CD4-positive, alpha-beta T cell treated with Interleukin-15 for 4 hours (primary cell): ENCODE results near the gene OPCML.

ENCODE experiments used
- DNase-seq: peaks from one replicate; pipeline ENCODE4 v3.0.0-alpha.2; 2020; ENCODE audit warnings: low spot score

Gene OPCML

DNA sequence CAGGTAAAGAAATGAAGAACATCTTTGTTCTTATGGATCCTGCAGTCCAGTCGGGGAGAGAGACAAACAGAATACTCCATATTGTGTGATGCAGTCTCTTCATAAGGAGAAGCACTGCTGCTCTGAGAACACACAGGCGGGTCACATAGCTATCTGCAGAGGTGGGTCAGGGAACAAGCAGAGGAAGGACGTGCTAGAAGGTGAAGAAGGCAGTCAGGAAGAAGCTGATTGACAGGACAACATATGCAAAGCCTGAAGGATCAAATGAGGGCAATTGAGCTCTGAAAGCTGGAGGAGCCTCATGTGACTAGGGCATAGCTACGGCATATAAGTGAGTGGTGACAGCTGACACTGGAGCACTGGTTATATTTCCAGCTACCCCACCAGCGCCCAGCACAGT, 122.5 kb downstream of the OPCML start:
- DNase-seq, result no peak

- no peak for DNase-seq
These were observed 123.4 kb downstream of the OPCML start for GRCh38 chr11:133408936-133409335.

- no peak for DNase-seq
These were observed 123.9 kb downstream of the OPCML start for GRCh38 chr11:133408402-133408801.

DNA sequence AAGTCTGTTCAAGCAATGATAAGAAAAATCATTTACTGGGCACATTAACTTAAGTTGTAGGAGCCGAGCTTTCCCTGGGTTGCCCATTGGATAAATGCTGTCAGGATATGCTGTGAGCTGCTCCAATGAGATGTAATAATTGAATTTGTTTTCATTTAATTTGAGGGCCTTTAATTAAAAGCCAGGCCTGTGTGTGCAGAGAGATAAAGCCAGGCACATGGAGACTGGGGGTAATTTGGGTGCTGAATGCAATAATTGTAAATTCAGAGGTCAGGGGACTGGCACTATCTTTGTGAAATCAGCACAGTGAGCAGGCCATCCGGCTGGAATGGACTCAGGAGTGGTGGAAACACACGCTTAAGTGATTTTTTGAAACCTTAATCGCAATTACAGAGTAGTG, 125.8 kb downstream of the OPCML start:
- no peak for DNase-seq

DNA sequence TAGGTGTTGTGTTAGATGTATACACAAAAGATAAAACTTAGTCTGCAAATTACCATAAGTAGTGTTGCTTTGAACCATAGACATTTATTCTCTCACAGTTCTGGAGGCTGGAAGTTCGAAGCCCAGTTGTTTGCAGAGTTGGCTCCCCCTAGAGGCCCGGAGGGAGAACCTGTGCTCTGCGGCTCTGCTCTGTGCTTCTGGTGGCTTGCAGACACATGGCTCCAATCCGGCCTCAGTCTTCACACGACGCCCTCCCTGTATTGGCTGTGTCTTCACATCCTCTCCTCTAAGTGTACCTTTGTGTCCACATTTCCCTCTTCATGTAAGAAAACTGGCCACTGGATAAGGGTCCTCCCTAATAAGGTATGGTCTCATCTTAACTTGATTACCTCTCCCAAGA, 128.4 kb downstream of the OPCML start:
- no peak for DNase-seq

DNA sequence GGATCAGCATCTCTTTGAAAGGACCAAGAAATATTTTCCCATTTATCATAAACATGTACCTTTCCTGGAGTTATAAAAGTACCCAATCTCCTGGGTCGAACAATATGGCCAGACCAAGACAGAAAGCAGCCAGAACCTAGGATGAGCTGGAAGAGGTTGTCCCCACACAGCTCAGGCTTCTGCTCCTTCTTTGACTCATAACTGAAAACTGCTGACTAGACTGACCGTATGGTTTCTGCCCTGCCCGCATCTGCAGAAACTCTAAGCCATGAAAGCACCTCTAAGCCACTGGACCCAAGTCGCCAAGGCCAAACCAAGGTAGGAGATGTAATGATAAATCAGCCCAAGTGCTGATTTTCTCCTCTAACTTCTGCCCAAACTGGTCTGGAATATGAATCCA, 129.8 kb downstream of the OPCML start:
- DNase-seq, result no peak

- no peak for DNase-seq
These were observed 132.3 kb downstream of the OPCML start for GRCh38 chr11:133399855-133400625.

GRCh38 chr11:133399294-133399693, 133.0 kb downstream of the OPCML start:
- DNase-seq, result no peak

DNA sequence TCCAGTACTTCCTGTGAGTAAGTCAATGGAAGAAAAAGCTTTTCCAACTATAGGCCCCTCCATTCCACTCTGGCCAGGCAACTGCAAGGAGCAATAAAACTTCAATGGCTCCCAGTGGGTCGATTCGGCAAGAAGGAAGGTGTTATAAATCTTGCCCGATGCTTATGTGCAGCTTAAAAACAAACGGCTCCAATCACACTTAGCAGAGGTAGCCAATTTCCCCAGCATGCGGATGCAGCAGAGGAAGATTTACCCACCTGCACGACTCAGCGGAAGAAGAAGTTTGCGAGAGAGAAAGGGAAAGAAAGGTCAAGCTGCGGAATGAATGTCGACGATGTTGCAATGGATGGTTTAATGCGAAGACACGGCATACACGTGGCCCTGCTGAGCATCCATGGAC, 141.5 kb downstream of the OPCML start:
- no peak for DNase-seq

GRCh38 chr11:133388975-133389568, 143.2 kb downstream of the OPCML start:
- DNase-seq, result no peak

DNA sequence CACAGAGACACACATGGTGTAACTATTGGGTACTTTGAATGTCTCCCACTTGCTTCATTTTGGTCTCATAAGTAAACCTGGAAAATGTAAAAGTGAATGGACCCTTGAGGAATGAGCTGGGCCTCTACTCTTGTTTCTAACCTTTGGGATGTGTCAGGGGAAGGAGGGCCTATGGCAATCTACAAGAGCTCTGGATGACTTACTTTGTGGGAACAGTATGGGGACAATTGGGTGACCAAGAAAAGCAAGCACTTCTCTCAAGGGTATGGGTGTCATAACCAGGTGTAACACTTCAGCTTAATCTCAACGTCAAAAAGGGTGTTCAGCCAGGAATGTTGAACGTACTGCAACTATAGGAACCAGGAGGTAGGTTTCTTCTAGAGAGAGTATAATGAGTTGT, 144.0 kb downstream of the OPCML start:
- no peak for DNase-seq

DNA sequence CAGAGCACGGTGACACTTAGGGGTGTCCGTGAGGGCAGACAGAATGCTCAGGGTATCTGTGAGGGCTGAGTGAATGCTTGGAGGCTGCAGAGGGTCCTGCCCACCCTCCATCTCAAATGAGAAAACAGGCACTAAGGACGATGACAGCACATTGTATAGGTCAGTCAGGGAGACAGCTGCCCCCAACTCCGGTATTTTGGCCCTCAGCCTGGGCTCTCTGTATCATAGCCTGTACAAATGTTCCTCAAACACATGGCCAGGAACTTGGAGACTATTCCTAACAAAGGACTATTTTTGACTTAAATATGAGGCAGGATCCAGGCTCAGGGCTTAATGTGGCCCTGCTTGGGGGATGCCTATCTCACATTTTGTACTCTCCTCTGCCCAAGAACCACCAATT, 145.4 kb downstream of the OPCML start:
- DNase-seq, result no peak

DNA sequence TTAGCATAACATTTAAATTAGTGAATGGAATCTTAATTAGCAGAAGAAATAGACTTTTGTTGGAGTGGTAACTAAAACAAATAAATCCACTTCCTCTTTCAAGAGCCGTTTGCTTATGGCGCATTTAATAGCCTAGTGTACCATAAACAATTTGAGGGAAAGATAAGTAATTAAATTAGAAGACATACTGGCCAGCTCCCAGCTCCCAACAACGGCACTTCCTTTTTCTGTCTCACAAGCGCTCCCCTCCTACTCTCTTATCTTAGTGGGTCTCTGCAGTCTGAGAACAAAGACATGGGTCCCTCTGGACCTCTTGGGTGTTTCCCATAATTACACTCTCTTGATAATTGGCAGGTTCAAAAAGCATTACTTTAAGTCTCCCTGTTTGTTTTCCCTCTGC, 146.0 kb downstream of the OPCML start:
- DNase-seq, result no peak

GRCh38 chr11:133385781-133386180, 146.5 kb downstream of the OPCML start:
- DNase-seq, result no peak

DNA sequence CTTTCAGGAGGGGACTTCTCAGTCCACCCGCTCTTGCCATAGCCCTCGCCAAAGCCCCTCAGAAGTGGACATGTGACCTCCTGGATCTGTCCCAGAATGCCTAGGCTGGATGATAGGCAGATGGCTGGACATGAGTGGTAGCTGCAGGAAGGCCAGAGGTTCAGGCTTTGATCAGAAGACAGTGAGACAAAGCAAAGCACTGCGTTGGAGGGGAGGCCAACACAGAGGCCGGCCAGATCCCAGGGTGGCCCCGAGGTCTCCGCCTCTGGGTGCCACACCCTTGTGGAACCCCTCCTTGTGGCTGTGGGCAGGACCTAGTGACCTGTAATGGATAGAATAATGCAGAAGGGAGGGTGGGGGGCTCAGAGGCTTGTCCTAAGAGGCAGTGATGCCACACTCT, 147.6 kb downstream of the OPCML start:
- DNase-seq, result no peak

GRCh38 chr11:133383689-133384088, 148.6 kb downstream of the OPCML start:
- no peak for DNase-seq

- DNase-seq, result no peak
These were observed 149.1 kb downstream of the OPCML start for GRCh38 chr11:133383201-133383600.

DNA sequence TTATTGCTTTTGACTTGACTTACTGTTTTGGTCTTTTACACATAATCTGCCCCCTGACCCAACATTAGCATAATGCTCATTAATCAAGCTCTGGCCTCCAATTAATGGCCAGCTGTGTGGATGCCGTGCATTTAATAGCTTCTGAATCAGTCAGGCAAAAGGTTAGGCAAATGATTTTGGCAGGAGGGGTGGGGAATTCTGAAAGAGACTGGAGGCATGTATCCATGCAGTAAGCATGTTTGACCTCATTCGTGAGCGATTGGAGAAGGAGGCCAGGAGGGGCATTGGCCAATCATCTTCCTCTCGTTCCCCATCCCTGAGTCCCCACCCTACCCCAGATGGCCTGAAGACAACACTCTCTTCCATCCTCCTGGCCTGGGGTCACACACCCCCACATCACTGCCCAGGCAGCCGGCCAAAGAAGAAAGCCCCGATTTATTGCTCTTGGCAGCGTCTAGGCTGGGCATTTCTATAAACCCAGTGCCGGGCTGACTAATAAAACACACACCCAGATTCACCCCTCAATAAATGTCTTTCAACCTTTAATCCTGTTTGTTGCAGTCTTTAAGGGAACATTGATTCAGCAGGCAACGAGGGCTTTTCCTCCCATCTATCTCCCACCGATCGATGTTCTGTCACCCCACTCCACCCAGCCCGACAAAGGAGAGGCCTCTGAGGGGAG, 150.0 kb downstream of the OPCML start:
- no peak for DNase-seq

DNA sequence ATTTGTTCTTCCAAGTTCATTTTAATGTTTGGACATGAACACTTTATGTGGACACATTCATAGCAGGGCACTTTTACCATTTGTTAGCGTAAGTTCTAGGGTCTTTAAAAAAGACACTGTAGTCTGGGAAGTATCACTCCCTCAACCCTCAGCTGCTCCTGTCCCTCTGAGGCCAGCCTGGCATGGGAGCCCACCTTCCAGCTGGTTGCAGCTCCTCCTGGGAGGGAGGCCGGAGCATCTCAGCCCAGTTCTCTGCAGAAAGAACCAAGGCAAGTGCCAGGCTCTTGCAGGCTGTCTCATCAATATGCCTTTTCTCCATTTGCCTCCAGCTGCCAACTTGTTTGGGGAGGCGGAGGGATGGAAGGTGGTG, 150.6 kb downstream of the OPCML start:
- DNase-seq, result no peak

- no peak for DNase-seq
These were observed 166.2 kb downstream of the OPCML start for GRCh38 chr11:133366147-133366546.

DNA sequence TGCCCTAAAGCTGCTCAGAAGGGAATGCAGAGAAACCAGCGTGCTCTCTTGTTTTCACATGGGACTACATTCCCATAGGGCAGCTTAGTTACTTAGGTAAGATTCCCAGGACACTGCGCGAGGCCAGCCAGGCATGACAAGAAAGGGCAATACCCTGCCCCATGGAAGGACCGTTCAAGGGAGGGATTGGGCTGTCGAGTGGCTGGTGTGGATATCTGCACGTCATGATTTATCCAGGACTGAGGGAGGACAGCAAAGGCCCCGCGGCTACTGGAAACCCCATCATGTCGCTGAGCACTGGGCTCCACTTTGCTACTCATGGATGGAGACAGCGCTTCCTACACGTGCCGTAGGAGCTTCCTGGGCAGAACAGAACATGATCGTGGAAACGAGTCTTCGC, 169.4 kb downstream of the OPCML start:
- DNase-seq, result no peak

DNA sequence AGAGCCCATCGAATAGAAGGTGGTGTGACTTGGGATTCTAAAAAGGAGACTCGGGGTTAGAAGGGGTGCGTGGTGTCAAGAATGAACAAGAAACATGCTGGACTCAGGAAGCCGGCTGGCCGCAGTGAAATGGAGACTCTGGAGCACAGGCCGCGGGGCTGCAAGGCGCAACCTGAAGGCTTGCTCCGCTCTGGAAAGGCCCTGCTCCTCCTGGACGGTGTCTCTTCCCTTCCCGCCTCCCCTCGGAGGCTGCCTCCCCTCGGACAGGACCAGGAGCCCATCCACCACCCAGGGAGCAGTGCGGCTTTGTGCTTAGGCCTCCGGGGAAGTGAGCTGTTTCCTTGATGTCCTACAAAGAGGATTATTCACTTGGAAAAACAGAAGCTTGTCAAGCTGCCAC, 170.1 kb downstream of the OPCML start:
- no peak for DNase-seq

DNA sequence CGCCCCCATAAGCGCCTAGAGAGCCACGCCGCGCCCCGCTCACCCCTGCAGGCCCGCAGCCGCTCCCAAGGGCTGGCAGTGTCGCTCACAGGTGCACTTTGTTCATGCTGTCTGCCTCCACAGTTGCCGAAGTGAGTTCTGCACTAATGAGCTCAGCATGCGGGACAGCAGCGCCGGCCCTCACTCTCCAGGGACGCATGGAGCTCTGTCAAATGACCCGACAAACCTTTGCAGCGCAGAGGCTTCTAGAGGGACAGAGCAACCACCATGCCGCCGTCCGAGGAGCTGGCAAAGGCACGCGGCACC, 170.7 kb downstream of the OPCML start:
- no peak for DNase-seq
